ENCODE data around the gene GARRE1.
A peak's percentile ranks its signal among the peaks of the same experiment; 100 is the strongest.

GARRE1 gene

DNA sequence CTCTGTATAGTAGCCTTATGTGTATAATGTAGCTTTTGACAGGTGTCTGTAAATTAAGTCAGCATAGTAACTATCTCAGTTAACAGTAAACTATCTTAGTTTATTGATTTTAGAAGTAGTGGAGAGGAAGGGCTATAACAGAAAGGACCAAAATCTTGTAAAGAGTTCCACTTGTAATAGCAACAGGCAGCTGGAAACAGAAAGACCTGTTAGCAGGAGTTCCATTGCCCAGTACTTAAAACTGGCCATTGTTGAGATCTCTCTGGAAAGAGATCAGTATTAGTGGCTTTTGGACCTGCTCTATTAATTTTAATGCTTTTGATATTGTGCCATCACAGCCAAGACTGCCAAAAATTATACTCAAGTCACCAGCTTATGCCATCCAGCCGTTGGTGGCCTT lies 32.0 kb upstream of the GARRE1 start:
- H3K27me3 Mint-ChIP-seq (ENCODE audit: low read depth) = no peaks in the 10 kb centered on the region
- TF ChIP-seq, protein P1, sequence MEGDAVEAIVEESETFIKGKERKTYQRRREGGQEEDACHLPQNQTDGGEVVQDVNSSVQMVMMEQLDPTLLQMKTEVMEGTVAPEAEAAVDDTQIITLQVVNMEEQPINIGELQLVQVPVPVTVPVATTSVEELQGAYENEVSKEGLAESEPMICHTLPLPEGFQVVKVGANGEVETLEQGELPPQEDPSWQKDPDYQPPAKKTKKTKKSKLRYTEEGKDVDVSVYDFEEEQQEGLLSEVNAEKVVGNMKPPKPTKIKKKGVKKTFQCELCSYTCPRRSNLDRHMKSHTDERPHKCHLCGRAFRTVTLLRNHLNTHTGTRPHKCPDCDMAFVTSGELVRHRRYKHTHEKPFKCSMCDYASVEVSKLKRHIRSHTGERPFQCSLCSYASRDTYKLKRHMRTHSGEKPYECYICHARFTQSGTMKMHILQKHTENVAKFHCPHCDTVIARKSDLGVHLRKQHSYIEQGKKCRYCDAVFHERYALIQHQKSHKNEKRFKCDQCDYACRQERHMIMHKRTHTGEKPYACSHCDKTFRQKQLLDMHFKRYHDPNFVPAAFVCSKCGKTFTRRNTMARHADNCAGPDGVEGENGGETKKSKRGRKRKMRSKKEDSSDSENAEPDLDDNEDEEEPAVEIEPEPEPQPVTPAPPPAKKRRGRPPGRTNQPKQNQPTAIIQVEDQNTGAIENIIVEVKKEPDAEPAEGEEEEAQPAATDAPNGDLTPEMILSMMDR (IDR thresholded peaks at IDR 0.05; ENCODE audit: unreplicated experiment in 3 of 3) = no peak
- peaks cover 6% of the 10 kb centered on the region for H3K4me1 Mint-ChIP-seq
- no peak overlapping the region for H3K27ac Mint-ChIP-seq
- H3K4me3 Mint-ChIP-seq = no peak overlapping the region
- H3K9me3 Mint-ChIP-seq = no peaks in the 10 kb centered on the region
- H3K36me3 Mint-ChIP-seq (ENCODE audit: low read depth) = peaks cover 81% of the 10 kb centered on the region

DNA sequence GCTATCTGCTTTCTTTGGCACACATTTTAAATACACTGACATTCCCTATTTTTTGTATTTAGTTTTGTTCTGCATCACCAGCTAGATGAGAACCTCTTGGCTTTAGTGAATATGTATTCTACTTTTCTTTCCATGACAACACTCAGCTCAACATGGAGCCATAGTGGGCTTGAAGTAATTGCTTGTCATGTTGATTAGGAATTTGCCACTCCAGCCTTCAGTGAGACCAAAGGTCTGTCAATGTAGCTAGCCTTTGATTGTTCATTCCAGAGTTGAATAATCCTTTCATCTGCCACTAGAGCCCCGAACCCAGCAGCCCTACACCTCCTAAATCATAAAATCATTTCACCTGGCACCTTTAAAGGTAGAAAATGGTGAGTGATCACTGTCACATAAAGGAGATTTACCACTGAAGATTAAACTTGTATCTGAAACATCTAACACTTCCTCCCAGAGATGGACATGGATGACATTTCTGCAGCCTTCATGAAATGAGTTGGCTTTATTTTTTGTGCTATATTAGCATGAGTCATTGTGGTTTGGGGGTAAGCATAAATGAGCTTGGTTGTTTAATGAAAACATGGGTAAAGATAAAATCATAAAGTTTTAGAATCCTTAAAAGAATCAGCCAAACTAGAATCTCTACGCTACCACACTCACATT lies 29.2 kb upstream of the GARRE1 start:
- Mint-ChIP-seq H3K9me3 (no peaks in the 10 kb centered on the region), H3K27ac (peak overlapping the region in 1 of 3 experiments; percentile 4), H3K27me3 (ENCODE audit: low read depth) (no peaks in the 10 kb centered on the region), H3K4me3 (no peak overlapping the region), H3K4me1 (no peaks in the 10 kb centered on the region), H3K36me3 (ENCODE audit: low read depth) (peaks cover 80% of the 10 kb centered on the region)
- TF ChIP-seq, protein P1 (IDR thresholded peaks at IDR 0.05; ENCODE audit: unreplicated experiment in 3 of 3) = no peak

GRCh38 chr19:34225659-34226015 lies 28.7 kb upstream of the GARRE1 start:
- Mint-ChIP-seq H3K27me3 (ENCODE audit: low read depth) (no peaks in the 10 kb centered on the region), H3K4me1 (no peaks in the 10 kb centered on the region), H3K9me3 (no peaks in the 10 kb centered on the region), H3K27ac (no peak overlapping the region), H3K4me3 (no peak overlapping the region), H3K36me3 (ENCODE audit: low read depth) (peaks cover 77% of the 10 kb centered on the region)
- TF ChIP-seq, protein P1 (IDR thresholded peaks at IDR 0.05; ENCODE audit: unreplicated experiment in 3 of 3) = no peak

DNA sequence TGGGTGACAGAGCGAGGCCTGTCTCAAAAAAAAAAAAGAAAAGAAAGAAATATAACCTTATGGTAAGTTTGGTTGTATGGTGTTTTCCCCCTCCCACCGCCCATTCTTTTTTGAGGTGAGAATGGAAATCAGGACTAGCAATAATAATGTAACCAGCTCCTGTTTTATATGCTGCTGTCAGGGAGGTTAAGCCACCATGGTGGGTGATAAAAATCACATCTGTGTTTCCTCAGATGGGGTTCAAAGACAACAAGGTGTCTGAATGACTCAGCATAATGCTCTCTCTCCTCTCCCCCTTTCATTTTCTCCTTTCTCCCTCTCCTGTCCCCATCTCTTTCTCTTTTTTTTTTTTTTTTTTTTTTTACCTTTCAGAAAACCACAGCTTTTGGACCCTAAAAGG lies 28.3 kb upstream of the GARRE1 start:
- H3K27ac Mint-ChIP-seq = no peak overlapping the region
- no peak overlapping the region for H3K4me3 Mint-ChIP-seq
- H3K27me3 Mint-ChIP-seq (ENCODE audit: low read depth) = no peaks in the 10 kb centered on the region
- H3K9me3 Mint-ChIP-seq = no peaks in the 10 kb centered on the region
- H3K36me3 Mint-ChIP-seq (ENCODE audit: low read depth) = peaks cover 78% of the 10 kb centered on the region
- H3K4me1 Mint-ChIP-seq = no peaks in the 10 kb centered on the region
- TF ChIP-seq, protein P1 (IDR thresholded peaks at IDR 0.05; ENCODE audit: unreplicated experiment in 3 of 3) = no peak

GRCh38 chr19:34228347-34228746 lies 26.0 kb upstream of the GARRE1 start:
- Mint-ChIP-seq H3K36me3 (ENCODE audit: low read depth) (peaks cover 63% of the 10 kb centered on the region), H3K4me1 (no peaks in the 10 kb centered on the region), H3K27ac (no peak overlapping the region), H3K9me3 (no peaks in the 10 kb centered on the region), H3K4me3 (no peak overlapping the region), H3K27me3 (ENCODE audit: low read depth) (no peaks in the 10 kb centered on the region)
- TF ChIP-seq, protein P1 (IDR thresholded peaks at IDR 0.05; ENCODE audit: unreplicated experiment in 3 of 3) = no peak

DNA sequence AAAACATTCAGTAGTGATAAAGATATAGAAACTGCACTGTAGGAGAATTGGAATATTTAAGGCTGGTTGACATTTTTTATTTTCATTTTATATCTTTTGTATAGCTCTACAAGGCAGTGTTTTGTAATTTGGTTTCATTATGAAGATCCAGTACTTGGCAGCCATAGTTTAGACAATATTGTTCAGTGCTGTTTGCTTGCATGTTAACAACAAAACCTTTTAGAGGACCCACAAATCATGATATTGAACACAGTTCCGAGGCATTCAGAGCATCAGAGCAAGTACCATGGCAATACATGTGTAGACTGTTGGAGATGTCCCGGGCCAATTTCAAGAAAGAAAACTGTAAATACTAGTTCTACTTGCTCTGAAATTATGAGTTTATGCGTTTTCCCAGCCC lies 25.6 kb upstream of the GARRE1 start:
- TF ChIP-seq, protein P1 (IDR thresholded peaks at IDR 0.05; ENCODE audit: unreplicated experiment in 3 of 3) = no peak
- peaks cover 59% of the 10 kb centered on the region for H3K36me3 Mint-ChIP-seq (ENCODE audit: low read depth)
- no peaks in the 10 kb centered on the region for H3K27me3 Mint-ChIP-seq (ENCODE audit: low read depth)
- H3K9me3 Mint-ChIP-seq = no peaks in the 10 kb centered on the region
- H3K4me3 Mint-ChIP-seq = no peak overlapping the region
- H3K4me1 Mint-ChIP-seq = no peaks in the 10 kb centered on the region
- no peak overlapping the region for H3K27ac Mint-ChIP-seq
